GM20431 (cell line): Measurements from ENCODE around the gene SCARB2.

ENCODE experiments used
- in situ Hi-C: fragments of 300-500 bp; cut with MseI, MboI; formaldehyde crosslinking; loops from one replicate; pipeline ENCODE4 v1.15.0; 2020; ENCODE audit warnings: low sequenced_read_pairs; ENCODE audit not compliant: unreplicated experiment

The SCARB2 gene

GRCh38 chr4:76233083-76233482 is 19.5 kb upstream of the SCARB2 start:
- in situ Hi-C loops = no loop called here

- in situ Hi-C loops = no loop called here
Observed at GRCh38 chr4:76232681-76233080, 19.1 kb upstream of the SCARB2 start.

GRCh38 chr4:76226418-76226817 is 12.8 kb upstream of the SCARB2 start:
- in situ Hi-C loops = no loop called here

GRCh38 chr4:76224171-76224570 is 10.5 kb upstream of the SCARB2 start:
- in situ Hi-C loops = no loop called here

- in situ Hi-C loops = no loop called here
Observed at GRCh38 chr4:76219299-76220055, 5.9 kb upstream of the SCARB2 start.

- in situ Hi-C loops = no loop called here
Observed at GRCh38 chr4:76216975-76217814, 3.6 kb upstream of the SCARB2 start.

- in situ Hi-C loops = no loop called here
Observed at GRCh38 chr4:76216524-76216923, 2.9 kb upstream of the SCARB2 start.

GRCh38 chr4:76215077-76215476 is 1.5 kb upstream of the SCARB2 start:
- in situ Hi-C loops = no loop called here

- in situ Hi-C loops = no loop called here
Observed at GRCh38 chr4:76214177-76214675, 602 bp upstream of the SCARB2 start.

- in situ Hi-C loops = no loop called here
Observed at GRCh38 chr4:76212851-76213414, 691 bp downstream of the SCARB2 start.

GRCh38 chr4:76211769-76212708 is 1.6 kb downstream of the SCARB2 start:
- in situ Hi-C loops = no loop called here

- in situ Hi-C loops = no loop called here
Observed at GRCh38 chr4:76210452-76210851, 3.2 kb downstream of the SCARB2 start.

- in situ Hi-C loops = no loop called here
Observed at GRCh38 chr4:76209881-76210280, 3.7 kb downstream of the SCARB2 start.

GRCh38 chr4:76208005-76208765 is 5.4 kb downstream of the SCARB2 start:
- in situ Hi-C loops = no loop called here

GRCh38 chr4:76207549-76207948 is 6.1 kb downstream of the SCARB2 start:
- in situ Hi-C loops = no loop called here

GRCh38 chr4:76206222-76206942 is 7.2 kb downstream of the SCARB2 start:
- in situ Hi-C loops = no loop called here

- in situ Hi-C loops = no loop called here
Observed at GRCh38 chr4:76205476-76205875, 8.1 kb downstream of the SCARB2 start.

- in situ Hi-C loops = no loop called here
Observed at GRCh38 chr4:76204936-76205335, 8.7 kb downstream of the SCARB2 start.
